ENCODE data around the gene OR2A7. TPM values are rescaled to one million over a fixed set of nuclear protein-coding genes. Genes with fewer than 3 reads are reported as not detected.
"Not testable (repeated sequence)": the region's sequence is repeated elsewhere in the genome, so short reads cannot be mapped to it uniquely, and the experiment has no call there.

Gene OR2A7
- total RNA-seq, 1 donor from 2014 or later, result 3.0 TPM

DNA sequence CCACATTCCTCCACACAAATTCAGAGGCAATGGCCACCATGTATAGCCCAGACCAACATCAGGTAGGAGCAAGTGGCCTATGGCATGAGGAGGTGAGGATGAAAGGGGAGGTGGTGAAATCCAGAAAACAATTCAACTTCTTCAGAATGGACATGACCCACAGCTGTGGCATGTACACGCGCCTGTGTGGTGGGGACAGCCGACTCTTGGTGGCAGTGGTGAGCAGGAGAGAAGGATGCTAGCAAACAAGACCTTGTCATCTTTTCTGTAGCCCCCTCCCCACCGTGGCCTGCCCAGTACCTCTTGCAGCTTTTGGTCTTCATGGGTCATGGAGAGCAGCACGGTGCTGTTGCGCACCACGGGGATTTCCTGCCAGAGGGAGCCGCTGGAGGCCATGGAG, 17.4 kb upstream of the OR2A7 start:
- not testable (repeated sequence) for H3K36me3 ChIP-seq (ENCODE audit: control insufficient read depth, insufficient read depth, low read length); H3K4me3 ChIP-seq (ENCODE audit: low read depth, low read length); H3K27me3 ChIP-seq (ENCODE audit: control insufficient read depth, insufficient read depth, low read length)

GRCh38 chr7:144280010-144280409, 15.4 kb upstream of the OR2A7 start:
- not testable (repeated sequence) for H3K4me3 ChIP-seq (ENCODE audit: low read depth, low read length); H3K36me3 ChIP-seq (ENCODE audit: control insufficient read depth, insufficient read depth, low read length); DNase-seq (ENCODE audit: low read depth); H3K27me3 ChIP-seq (ENCODE audit: control insufficient read depth, insufficient read depth, low read length)

More for the DNA sequence above, 17.4 kb upstream of the OR2A7 start:
- not testable (repeated sequence) for DNase-seq (ENCODE audit: low read depth)

DNA sequence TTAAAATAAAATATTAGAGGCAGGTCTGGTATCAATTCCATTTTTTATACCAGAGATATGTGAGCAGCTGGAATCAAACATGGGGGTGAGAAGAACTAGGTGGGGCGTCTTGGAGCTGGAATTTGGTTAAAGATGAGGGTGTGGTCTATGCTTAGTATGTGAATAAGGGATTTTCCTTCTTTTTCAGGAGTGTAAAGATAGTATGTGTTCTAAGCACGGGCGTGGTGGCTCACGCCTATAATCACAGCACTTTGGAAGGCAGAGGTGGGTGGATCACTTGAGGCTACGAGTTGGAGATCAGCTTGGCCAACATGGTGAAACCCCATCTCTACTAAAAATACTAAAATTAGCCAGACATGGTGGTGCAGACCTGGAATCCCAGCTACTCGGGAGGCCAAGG, 10.7 kb upstream of the OR2A7 start:
- not testable (repeated sequence) for H3K36me3 ChIP-seq (ENCODE audit: control insufficient read depth, insufficient read depth, low read length); DNase-seq (ENCODE audit: low read depth); H3K27me3 ChIP-seq (ENCODE audit: control insufficient read depth, insufficient read depth, low read length); H3K4me3 ChIP-seq (ENCODE audit: low read depth, low read length)

DNA sequence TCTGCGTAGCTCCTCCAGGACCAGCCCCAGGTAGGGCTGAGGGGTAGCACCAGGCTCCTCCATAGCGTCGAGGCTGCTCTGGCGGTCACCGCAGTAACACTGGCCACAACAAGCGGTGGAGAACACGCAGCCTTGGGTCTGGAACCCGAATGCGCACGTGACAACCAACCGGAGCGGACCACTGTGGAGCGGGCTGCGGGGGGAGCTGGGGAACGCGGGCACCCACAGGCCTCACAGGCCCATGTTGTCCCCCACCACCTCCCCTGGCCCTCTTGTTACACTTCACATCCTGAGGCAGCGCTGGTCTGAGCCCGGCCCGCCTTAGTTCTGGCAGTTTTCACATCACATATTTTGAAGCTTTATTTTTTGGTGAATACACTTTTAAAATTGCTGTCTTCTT, 4.6 kb upstream of the OR2A7 start, which contains the start of gene CTAGE8:
Gene CTAGE8 (minus strand): TSS at position 101 of the 400 bp plus-strand sequence. CDS start 38 bp downstream, at position 63.
- not testable (repeated sequence) for H3K36me3 ChIP-seq (ENCODE audit: control insufficient read depth, insufficient read depth, low read length); H3K27me3 ChIP-seq (ENCODE audit: control insufficient read depth, insufficient read depth, low read length); DNase-seq (ENCODE audit: low read depth); H3K4me3 ChIP-seq (ENCODE audit: low read depth, low read length)

DNA sequence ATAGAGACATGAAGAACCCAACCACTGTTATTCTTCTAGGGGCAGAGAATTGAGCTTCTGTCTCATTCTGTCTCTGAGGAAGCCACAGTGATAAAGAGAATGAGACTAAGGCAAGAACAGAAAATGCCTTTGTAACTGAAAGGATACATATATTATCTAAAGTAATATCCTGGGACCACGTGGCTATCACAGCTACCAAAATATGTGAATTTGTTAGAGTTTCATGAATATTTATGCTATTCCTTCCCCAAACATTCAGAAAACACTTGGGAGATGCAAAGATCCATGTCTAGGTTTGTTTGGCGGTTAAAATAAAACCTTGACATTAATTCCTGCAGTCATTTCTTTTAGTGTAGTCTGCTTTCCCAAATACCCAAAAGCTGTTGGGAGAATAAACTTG, 2.5 kb downstream of the OR2A7 start:
- DNase-seq (ENCODE audit: low read depth); H3K4me3 ChIP-seq (ENCODE audit: low read depth, low read length); H3K27me3 ChIP-seq (ENCODE audit: control insufficient read depth, insufficient read depth, low read length); H3K36me3 ChIP-seq (ENCODE audit: control insufficient read depth, insufficient read depth, low read length): not testable (repeated sequence)

GRCh38 chr7:144259067-144259466, 5.5 kb downstream of the OR2A7 start:
- not testable (repeated sequence) for H3K4me3 ChIP-seq (ENCODE audit: low read depth, low read length); DNase-seq (ENCODE audit: low read depth); H3K36me3 ChIP-seq (ENCODE audit: control insufficient read depth, insufficient read depth, low read length); H3K27me3 ChIP-seq (ENCODE audit: control insufficient read depth, insufficient read depth, low read length)

DNA sequence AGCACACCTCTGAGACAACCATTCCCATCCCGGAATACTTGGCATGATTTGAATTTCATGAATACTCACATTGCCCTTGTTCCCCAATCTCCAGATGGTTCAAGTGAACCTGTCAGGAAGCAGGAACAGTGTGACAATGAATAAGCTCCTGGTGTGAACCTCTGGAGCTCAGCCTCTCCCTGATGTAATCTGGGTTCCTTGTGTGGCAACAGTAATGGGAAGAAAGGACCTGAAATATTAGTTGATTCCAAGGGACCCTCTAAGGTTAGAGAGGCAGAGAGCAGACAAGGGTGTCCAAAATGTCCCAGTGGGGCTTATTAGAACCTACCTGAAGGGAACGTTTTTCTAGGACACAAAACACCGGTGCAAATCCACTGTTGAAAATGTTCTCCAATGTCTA, 8.5 kb downstream of the OR2A7 start:
- TF ChIP-seq CTCF (IDR thresholded peaks at IDR 0.05; ENCODE audit: insufficient read depth, low read length, poor library complexity, severe bottlenecking), result no peak

DNA sequence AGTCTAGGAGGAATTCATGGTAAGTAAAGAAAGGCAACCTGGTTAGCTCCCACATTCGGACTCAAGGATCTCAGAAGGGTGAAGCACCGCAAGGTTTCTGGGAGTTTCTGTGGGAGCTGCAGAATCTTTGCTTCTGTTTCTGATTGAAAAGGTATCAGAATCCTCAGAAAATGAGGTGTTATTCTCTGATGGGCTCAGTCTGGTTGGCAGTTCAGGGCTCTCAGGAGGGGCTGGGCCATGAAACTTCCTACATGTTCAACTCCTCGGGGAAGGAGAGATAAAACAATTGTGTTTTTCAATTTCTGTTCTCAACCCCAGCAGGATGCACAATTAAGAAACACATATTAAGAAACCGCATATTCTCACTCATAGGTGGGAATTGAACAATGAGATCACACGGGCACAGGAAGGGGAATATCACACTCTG, 9.1 kb downstream of the OR2A7 start:
- Histone ChIP-seq H3K4me3 (ENCODE audit: low read depth, low read length) (no peak overlapping the region), H3K27me3 (ENCODE audit: control insufficient read depth, insufficient read depth, low read length) (no peaks in the 10 kb centered on the region), H3K36me3 (ENCODE audit: control insufficient read depth, insufficient read depth, low read length) (no peaks in the 10 kb centered on the region)
- no peak for TF ChIP-seq CTCF (IDR thresholded peaks at IDR 0.05; ENCODE audit: insufficient read depth, low read length, poor library complexity, severe bottlenecking)
- no peak for DNase-seq (ENCODE audit: low read depth)

More for the DNA sequence above, 8.5 kb downstream of the OR2A7 start:
- DNase-seq (ENCODE audit: low read depth), result no peak
- H3K36me3 ChIP-seq (ENCODE audit: control insufficient read depth, insufficient read depth, low read length), result no peaks in the 10 kb centered on the region
- H3K4me3 ChIP-seq (ENCODE audit: low read depth, low read length), result no peak overlapping the region
- H3K27me3 ChIP-seq (ENCODE audit: control insufficient read depth, insufficient read depth, low read length), result no peaks in the 10 kb centered on the region

DNA sequence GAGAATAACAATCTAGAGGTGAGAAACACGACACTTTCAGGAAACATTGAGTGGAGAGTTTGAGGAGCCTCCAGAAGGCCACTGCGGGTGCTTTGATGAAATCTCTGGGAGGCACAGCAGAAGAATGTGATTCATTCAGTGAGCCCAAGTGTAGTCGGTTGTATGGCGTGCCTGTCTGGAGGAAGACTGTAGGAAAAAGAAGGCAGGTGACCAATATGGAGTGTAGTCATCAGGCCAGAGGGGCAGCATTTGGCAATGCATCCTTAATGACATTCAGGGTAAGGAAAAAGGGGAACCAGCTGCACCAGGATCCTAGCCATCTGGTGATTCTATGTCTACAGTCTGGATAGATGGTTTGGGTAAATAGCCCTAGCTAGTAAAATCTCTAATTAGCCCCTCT, 12.3 kb downstream of the OR2A7 start:
- H3K4me3 ChIP-seq (ENCODE audit: low read depth, low read length); DNase-seq (ENCODE audit: low read depth); H3K27me3 ChIP-seq (ENCODE audit: control insufficient read depth, insufficient read depth, low read length); H3K36me3 ChIP-seq (ENCODE audit: control insufficient read depth, insufficient read depth, low read length): not testable (repeated sequence)

- H3K27me3 ChIP-seq (ENCODE audit: control insufficient read depth, insufficient read depth, low read length); DNase-seq (ENCODE audit: low read depth); H3K4me3 ChIP-seq (ENCODE audit: low read depth, low read length); H3K36me3 ChIP-seq (ENCODE audit: control insufficient read depth, insufficient read depth, low read length): not testable (repeated sequence)
These were observed 16.8 kb downstream of the OR2A7 start for GRCh38 chr7:144247674-144248330.

- not testable (repeated sequence) for H3K27me3 ChIP-seq (ENCODE audit: control insufficient read depth, insufficient read depth, low read length); H3K4me3 ChIP-seq (ENCODE audit: low read depth, low read length); H3K36me3 ChIP-seq (ENCODE audit: control insufficient read depth, insufficient read depth, low read length); DNase-seq (ENCODE audit: low read depth)
These were observed 17.6 kb downstream of the OR2A7 start for GRCh38 chr7:144246967-144247366.

DNA sequence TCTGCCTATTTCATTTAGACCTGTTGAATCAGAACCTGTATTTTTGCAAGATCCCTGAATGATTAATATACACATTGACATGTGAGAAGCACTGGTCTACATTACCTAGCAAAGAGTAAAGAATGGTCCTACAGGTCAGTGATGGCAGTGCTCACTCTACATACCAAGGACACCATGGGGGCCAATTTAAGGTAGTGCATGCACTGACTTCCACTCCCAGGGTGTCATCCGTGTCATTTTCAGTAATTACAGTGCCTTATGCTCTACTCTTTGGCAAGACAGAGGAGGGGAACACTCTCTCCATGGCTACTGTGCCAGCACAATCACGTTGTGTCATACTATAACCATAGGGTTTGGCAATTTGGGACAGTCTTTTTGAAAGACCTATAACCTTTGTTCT, 19.2 kb downstream of the OR2A7 start:
- DNase-seq (ENCODE audit: low read depth); H3K36me3 ChIP-seq (ENCODE audit: control insufficient read depth, insufficient read depth, low read length); H3K27me3 ChIP-seq (ENCODE audit: control insufficient read depth, insufficient read depth, low read length); H3K4me3 ChIP-seq (ENCODE audit: low read depth, low read length): not testable (repeated sequence)

DNA sequence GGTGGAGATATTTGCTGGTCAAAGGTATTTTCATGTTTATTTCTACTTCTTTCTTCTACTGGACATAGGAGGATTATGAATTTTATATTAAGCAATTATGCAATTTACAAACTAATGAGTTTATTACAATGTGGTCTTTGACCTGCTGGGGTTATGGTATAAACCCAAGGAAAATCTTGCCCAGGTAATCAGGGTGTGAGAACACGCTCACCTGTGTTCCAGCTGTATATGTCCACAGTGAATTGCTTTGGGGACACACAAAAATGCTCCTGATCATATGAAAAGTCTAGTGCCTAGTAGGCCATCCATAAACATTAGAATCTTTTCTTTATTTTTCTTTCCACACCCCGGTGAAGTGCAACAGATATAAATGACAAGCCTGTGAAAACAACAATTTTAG, 25.2 kb downstream of the OR2A7 start, which contains the start of gene OR2A42:
Gene OR2A42 (minus strand): TSS at position 241 of the 400 bp plus-strand sequence. CDS start 6,762 bp downstream, outside the sequence.
- not testable (repeated sequence) for H3K4me3 ChIP-seq (ENCODE audit: low read depth, low read length); DNase-seq (ENCODE audit: low read depth); H3K36me3 ChIP-seq (ENCODE audit: control insufficient read depth, insufficient read depth, low read length); H3K27me3 ChIP-seq (ENCODE audit: control insufficient read depth, insufficient read depth, low read length)
